Epidermal melanocyte (primary cell): ENCODE results near the gene RNFT2.
"Not testable (repeated sequence)": the region's sequence is repeated elsewhere in the genome, so short reads cannot be mapped to it uniquely, and the experiment has no call there.

Experiments
- DNase-seq: peaks from one replicate; pipeline ENCODE4 v3.0.0; 2011; ENCODE audit warnings: low spot score; ENCODE audit not compliant: insufficient read length

The RNFT2 gene

GRCh38 chr12:116710370-116711150, 27.6 kb upstream of the RNFT2 start:
- no peak for DNase-seq

GRCh38 chr12:116712458-116713303, 25.4 kb upstream of the RNFT2 start:
- no peak for DNase-seq

GRCh38 chr12:116713527-116713926, 24.6 kb upstream of the RNFT2 start:
- DNase-seq: no peak

GRCh38 chr12:116714175-116714574, 23.9 kb upstream of the RNFT2 start:
- DNase-seq: no peak

- peak; percentile 58 for DNase-seq
These were observed 20.4 kb upstream of the RNFT2 start for GRCh38 chr12:116717466-116718437.

- DNase-seq: no peak
These were observed 19.3 kb upstream of the RNFT2 start for GRCh38 chr12:116718655-116719454.

GRCh38 chr12:116719731-116720528, 18.2 kb upstream of the RNFT2 start:
- DNase-seq: no peak

- no peak for DNase-seq
These were observed 15.9 kb upstream of the RNFT2 start for GRCh38 chr12:116722245-116722644.

- DNase-seq: no peak
These were observed 11.4 kb upstream of the RNFT2 start for GRCh38 chr12:116726694-116727093.

GRCh38 chr12:116727261-116727660, 10.9 kb upstream of the RNFT2 start:
- no peak for DNase-seq

- DNase-seq: no peak
These were observed 10.2 kb upstream of the RNFT2 start for GRCh38 chr12:116727891-116728290.

- no peak for DNase-seq
These were observed 6.3 kb upstream of the RNFT2 start for GRCh38 chr12:116731801-116732200.

- no peak for DNase-seq
These were observed 3.9 kb upstream of the RNFT2 start for GRCh38 chr12:116734156-116734768.

GRCh38 chr12:116735084-116735483, 3.0 kb upstream of the RNFT2 start:
- no peak for DNase-seq

- DNase-seq: no peak
These were observed 2.0 kb upstream of the RNFT2 start for GRCh38 chr12:116735951-116736599.

GRCh38 chr12:116736962-116737773, 947 bp upstream of the RNFT2 start:
- DNase-seq: no peak

- no peak for DNase-seq
These were observed 1.3 kb downstream of the RNFT2 start for GRCh38 chr12:116739381-116739887.

GRCh38 chr12:116742787-116743186, 4.7 kb downstream of the RNFT2 start:
- not testable (repeated sequence) for DNase-seq
